ENCODE data around the gene ANGPTL5.
A peak's percentile ranks its signal among the peaks of the same experiment; 100 is the strongest.
"Not testable (repeated sequence)": the region's sequence is repeated elsewhere in the genome, so short reads cannot be mapped to it uniquely, and the experiment has no call there.

ANGPTL5 gene

DNA sequence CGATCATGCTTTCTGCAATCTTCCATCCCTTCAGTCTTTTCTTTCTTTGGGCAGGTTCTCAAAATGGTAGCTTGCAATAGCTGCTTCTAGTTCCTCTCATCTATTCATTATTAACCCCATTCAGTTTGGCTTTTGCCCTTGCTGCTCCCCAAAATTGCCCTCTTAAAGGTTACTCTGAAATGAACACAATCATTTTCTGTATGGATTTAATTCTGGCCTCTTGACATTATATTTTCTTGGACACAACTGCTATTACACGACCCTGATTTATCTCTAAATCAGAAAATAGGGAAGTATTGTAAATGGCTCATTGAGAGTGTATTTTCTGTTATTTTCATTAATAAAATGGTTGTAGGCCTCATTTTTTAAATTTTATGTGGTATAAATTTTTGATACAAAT is at the start of gene ANGPTL5:
TSS of gene ANGPTL5 (minus strand) at position 101 of the 400 bp plus-strand sequence. CDS start 8,613 bp downstream, outside the sequence.
- DNase-seq, result no peak

DNA sequence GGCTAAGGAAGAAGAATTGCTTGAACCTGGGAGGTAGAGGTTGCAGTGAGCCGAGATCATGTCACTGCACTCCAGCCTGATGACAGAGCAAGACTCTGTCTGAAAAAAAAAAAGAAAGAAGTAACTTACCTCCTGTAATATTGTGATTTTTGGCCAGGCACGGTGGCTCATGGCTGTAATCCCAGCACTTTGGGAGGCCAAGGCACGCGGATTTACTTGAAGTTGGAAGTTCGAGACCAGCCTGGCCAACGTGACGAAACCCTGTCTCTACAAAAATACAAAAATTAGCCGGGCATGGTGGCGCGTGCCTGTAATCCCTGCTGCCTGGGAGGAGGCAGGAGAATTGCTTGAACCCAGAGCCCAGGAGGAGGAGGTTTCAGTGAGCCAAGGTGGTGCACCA is 47.9 kb upstream of the ANGPTL5 start:
- DNase-seq, result not testable (repeated sequence)

DNA sequence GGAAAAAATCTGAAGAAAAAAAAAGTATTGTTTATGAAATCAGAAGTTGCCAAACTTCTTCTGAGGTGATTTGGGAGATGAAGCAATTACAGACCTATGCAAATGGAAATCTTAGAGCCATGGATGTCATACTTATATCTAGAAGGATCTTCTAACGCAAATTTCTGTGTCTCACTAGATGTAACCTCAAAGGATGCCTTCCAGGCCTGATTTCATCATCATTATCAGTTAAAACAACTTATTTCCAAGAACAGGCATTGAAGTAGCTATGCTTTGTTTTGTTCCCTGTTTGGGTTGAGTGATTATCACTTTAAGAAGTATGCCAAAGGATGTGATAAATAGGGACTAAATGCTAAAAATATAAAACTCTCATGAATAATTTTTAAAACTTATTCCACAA is 43.9 kb upstream of the ANGPTL5 start:
- DNase-seq, result no peak

DNA sequence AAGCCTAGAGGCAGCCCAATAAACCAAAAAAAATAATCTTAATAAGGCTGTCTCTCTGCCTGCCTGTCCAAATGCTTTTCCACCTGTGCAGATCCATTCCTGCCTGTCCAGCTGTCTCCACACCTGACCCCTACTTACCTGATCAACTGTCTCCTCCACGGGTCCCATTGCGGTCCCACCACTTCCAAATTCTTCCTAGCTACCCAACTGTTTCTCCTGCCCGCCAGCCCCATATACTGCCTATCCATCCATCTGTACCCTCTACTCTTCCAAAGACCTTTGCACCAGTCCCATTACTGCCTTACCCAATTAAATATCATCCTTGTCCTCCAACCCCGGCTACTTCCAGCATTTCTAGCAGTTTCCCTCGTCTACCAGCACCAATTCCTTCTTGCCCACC is 39.4 kb upstream of the ANGPTL5 start:
- DNase-seq, result no peak

DNA sequence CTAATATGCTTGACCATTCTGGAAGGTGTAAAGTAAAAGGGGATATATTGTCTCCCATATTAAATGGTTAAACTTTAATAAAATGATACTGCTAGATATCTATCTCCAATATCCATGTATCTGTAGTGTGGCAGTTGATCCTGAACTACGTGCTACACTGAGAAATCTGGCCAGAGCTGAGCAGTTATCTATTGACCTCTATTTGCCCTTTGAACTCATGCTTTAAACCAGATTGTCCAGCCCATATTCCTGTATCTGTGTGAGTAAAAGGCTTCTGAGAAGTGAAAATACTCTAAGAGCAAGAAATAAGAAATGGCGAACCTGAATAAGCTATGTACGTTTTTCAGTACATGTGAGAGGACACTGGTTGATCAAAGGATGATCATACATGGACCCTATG is 39.0 kb upstream of the ANGPTL5 start:
- DNase-seq, result no peak

DNA sequence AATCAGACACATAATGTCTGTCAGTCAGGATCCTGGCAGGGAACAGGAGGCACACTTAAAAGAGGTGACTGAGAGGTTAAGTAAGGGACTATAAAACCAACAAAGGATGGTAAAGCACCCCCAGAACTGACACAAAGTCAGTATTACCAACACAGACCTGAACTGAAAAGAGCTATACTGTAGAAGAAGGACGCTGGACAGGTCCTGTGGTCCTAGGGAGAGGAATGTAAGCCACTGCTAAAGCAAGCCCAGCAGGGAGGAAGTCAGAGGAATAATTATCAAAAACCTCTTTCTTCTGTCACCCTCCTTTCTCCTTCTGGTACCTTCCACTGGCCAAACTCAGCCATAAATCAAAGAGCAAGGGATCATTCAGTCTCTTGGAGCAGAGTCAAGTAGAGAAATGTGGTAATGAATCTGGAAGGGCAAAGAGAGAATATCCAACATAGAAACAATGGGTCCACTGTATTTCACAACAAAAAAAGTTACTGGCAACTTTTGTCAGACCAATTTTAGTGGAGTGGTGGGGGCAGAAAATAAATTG is 33.4 kb upstream of the ANGPTL5 start:
- DNase-seq, result no peak

DNA sequence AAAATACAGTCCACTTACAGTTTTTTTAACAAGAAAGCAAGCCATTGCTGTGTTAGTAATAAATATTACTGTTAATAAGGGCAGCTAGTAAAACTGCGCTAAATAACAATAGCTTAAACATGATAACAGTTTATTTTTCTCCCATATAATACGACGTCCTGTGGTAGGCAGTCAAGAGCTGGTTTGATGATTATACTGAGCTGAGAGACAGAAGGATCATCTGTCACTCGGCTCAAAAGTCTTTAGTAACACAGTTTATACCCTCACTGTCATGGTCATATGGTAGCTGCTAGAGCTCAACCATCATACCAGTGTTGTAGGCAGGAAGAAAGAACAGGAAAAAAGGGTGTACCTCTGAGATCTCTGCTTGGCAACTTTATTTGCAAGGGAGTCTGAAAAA is 29.1 kb upstream of the ANGPTL5 start:
- no peak for DNase-seq

DNA sequence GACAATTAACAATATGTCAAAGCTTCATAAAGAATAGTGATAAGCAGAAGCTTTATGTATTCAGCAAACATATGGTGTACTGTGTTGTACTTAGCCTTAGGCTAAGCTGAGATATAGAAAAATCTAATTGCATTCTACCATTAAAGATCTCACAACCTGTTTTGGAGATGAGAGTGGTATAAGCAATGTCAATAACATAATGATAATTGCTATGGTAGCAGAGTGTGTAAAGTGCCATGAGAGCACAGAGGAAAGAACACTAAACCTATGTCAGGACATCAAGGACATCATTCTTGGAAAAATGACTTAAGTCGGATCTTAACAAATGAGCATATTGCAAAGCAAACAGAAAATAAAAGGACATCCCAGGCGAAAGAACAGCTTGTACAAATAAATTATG is 28.6 kb upstream of the ANGPTL5 start:
- DNase-seq, result no peak

DNA sequence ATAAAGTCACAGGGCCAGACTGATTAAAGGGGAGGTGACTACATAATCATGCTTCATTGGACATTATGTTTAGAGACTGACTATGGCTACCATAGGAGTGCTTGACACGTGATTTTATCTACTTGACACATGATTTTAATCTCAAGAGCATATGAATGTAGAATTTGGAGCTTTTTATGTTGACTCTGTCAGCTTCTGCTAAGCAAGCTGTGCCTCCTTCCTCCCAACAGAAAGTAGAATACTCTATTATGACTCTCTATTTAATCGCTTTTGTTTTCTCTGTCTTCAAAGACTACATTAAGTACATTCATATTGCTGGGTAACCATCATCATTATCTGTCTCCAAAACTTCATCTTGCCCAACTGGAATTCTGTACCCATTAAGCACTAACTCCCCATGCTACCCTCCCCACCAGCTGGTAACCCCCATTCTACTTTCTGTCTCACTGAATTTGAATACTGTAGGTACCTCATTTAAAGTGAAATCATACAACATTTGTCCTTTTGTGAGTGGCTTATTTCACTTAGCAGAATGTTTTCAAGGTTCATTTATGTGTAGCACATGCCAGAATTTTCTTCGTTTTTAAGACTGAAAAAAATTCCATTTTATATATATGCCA is 24.7 kb upstream of the ANGPTL5 start:
- DNase-seq, result no peak

DNA sequence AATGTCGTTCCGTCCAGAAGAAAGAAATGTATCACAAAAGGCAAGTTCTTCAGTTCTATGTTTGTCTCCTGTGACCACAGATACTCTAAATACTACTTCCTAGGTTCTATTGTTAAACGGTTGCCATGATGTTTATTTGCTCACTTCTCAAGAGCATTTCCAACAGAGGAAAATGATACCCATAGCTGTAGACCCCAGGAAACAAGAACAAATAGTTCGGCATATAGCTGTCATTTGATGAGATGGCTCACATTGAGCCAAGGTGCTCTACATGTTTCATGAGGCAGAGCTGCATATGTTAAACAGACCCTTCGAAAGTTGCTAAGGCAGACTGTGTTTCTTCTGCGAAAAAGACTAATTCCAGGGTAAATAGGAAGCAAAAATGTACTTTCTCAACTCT is 15.4 kb upstream of the ANGPTL5 start:
- no peak for DNase-seq

DNA sequence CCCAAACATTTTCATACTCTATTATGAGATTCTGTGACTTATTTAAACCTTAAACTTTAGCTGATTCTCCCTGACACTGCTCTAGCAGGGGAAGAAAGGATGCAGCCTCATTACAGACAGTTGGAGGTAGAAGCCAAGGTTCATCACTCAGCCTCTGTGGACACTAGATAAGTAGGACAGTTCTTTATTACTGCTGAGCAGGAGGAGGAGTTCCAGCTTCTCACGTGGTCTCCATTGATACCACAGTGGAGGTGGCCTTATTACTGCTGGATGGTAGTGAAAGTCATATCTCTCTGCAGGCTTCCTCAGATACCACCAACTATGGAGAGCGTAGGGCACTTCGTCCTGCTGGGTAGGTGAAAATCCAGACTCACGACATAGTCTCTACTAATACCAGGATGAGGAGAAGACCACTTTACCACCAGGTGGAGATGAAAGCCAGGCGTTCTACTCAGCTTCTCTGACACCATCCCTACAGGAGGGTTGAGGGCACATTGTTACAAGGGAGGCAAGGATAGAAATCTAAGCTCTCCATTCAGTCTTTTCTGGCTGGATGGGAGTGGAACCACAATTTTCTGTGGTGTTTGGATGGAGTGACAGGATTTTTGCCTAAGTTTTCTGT is 13.1 kb upstream of the ANGPTL5 start:
- no peak for DNase-seq

DNA sequence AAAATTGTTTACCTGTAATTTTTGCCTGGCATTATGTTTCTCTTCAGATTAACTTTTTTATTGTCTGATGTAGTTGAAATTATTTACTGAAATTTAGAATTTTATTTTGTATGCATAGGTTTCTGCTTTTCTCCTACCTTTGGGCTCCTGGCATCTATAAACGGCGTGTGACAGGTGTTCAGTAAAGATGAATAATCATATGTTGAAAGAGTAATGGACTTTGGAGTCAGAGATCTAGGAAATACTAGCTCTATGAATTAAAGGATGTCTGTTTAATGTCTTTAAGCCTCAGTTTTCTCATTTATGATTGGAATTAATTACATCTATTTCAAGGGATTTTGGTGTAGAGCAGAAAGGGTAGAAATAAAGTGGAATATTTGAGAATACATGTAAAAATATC is 7.2 kb upstream of the ANGPTL5 start:
- DNase-seq, result no peak

DNA sequence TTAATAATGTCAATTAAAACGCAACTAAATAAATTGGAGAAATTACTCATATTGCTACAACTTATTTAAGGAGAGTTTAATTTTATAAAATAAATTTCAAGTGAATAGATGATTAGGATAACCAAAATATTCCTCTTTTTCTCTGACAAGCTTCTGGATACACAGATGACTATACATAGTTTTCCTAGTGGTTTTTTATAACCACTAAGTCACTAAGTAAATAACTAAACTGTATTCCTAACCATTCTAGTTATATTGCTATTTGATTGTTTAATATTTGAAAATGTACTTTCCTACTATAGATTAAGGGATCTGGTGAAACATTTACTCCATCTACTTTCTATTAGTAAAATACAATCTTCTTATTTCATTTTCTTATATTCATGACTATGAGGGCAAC is 4.7 kb upstream of the ANGPTL5 start:
- DNase-seq, result no peak

DNA sequence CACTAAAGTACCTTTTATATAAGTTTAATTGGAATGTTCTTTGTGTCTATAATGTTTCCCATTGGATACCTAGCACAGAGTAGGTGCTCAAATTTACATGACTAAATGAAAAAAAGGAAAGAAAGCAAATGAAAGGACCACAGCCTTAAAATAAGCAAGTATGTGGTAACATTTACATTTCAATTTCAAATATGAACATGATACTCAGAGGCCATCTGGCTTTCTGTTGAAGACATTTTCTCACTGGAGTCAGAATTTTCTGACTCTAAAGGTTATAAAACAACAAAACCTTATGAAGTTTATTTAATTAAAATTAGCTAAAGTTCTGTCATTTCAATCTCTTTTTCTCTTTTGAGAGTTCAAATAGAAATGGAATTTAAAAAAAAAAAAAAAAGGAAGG is 904 bp upstream of the ANGPTL5 start:
- DNase-seq, result no peak

DNA sequence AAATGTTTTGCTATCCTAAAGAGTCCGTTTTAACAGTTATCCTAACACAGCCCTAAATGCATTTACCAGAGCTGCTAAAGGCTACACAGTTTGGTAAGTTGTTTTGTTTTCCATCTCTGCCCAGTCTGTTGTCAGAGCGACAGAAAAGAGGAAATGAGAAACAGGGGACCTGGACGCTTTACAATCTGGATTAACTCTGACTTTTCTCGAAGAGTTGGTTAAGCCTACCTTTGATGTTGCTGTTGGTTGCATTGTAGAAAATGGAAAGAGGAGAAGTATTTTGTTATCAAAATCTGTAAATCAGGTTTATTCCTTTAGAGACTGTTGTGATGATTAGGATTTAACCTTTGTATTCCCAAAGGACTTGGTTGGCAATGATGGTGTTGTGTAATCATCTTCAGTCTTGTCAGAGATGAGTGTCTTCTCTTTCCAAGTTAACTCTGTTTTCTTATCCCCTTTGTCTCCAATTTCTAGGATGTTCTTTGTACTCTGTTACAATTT is 481 bp downstream of the ANGPTL5 start:
- no peak for DNase-seq

DNA sequence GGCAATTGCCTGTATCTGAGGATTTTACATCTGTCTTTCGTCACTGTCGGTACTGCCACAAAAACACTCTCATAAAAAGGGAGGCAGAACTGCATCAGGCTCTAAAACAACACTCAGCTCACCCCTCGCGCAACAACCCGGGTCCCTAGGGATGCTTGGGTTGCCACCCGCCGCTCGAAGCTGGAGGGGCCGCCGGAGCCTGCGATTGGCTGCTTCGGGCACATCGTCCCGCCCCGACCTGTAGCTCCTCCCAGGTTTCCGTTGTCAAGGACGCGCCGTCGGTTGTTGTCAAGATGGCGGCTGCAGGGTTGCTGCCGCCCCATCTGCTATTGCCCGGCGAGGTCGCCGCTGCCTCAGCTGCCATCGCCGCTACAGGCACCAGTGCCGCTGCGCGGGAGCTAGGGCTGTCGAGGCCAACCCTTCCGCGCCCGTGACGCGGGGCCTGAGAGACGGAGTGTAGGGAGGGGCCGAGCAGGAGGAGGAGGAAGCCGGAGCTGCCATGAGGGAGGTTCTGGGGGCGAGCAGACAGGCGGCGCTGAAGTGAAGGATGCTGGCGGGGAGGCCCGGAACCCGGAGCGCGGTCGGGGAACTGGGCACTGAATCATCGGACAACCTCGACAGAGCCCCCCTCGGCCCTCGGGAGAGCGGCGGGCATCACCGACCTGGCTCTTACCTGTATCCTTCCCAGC is 1.4 kb downstream of the ANGPTL5 start, which contains the start of gene CEP126:
TSS of gene CEP126 (plus strand) at position 273 of the 689 bp plus-strand sequence. CDS start at position 548, 275 bp downstream.
- DNase-seq, result peak; percentile 74

DNA sequence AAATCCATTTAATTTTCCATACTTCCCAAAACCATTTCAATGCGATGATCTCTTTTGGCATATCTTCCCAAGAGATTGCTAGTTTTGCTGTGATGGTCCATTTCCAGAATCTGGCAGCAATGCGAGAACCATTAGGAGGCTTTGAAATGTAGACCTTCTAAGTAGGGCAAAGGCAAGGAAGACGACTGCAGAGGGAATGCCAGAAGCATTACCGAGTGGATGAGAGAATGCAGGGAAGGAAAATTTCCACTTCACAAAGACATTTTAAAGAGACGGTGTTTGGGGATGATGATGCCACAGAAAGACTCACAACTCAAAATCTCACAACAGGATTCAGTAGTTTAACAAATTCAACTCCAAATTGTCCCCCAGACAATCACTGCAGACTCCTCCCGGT is 2.0 kb downstream of the ANGPTL5 start:
- DNase-seq, result no peak

DNA sequence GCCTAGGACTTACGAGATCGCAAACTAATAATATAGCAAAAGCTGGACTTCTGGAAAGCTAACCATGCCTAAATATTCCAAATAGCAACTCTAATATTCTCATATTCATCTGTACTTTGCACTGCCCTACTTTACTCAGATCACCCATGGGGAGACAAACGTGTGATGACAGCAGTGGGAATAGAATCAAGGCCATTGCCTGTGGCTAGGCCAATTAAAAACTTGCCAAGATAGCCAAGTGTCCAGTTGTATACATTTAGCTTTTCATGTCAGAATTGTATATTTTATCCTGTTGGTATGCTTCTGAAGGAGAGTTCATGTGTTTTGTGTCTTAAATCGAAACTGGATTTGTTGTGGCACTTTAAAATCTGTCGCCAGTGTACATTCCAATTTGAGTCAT is 2.7 kb downstream of the ANGPTL5 start:
- DNase-seq, result no peak

DNA sequence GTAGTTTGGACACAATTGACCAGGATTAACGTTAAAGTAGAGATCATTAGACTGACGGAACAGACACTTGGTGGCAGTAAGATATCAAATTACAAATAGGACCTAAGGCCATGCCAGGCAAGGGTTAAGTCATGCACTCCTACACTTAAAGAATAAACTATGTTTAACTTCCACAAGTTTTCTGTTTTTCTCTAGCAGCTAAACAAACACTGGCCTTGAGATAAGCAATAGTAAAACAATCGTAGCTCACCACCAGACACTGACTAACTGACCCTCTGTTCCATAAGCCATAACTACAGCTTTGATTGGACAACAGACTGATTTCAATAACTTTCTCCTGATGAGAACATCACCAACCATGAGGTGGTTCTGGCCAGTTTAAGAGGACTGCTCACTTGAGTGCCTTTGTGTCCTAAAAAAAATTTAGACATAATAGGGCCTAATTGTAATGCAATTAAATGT is 3.5 kb downstream of the ANGPTL5 start:
- DNase-seq, result no peak

DNA sequence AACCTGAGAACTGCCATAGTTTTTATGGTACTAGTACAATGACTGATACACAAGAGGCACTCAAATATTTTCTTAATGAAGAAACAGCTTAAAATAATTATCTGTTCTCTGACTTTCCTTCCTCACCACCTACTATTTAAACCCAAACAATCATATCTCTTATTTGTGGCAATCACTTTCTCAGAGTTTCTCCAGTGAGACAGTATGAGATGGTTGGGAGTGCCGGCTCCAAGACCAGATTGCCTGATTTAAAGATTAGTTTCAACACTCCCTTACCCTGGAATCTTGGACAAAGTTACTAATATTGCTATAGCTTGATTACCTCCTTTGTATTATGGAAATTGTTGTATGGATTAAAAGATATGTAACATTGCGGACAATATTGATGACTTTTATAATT is 7.2 kb downstream of the ANGPTL5 start:
- DNase-seq, result no peak

DNA sequence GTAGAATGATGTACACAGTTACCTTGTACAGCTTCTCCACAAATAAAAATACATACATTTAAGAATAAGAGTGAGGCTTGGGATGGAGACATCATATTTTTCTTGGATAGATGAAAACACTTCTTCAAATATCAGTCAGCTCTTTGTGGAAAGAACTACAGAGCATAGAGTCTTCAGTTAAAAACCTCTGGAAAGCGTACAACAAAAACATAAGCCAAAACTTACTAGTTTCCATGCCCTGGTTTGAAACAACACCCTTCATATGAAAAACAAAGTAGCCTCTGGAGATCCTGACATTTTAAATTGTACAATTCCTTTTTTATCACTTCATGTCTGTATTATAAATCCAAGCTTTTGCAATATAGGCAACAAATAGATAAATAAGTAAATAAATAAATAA is 8.5 kb downstream of the ANGPTL5 start:
- DNase-seq, result no peak

DNA sequence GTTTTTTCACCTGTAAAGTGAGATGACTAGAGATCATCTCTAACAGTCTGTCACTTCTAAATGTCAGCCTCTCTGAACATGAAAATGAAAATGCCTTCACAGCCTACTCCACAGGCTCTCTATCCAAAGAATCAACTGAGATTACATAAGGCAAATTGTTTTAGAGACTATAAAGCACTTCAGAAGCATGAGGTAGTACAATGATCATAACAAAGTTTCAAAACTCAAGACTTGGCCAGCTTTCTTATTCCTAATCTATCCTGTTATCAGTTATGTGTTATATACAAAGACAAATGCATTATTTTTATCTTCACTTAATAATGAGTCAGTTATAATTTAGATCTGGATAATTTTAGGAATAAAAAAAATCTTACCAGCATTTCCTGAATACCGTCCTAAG is 21.8 kb downstream of the ANGPTL5 start:
- DNase-seq, result no peak

DNA sequence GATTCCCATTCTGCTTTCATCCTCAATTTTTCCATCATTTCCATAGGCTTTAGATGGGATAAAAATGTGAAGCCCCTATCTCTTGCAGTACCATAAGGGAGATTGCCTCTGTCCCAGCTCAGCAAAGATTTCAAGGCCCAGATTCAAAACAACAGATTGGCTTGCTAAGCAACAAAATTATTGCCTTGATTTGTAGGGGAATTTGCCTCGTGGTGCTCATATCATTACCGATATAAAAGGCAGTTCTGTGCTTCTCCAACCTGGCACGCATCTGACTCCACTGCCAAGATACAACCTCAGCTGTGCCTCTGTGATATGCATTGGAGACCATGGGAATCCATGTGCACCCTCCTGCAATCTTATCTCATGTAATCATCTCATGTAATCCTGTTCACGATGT is 26.6 kb downstream of the ANGPTL5 start:
- DNase-seq, result no peak

DNA sequence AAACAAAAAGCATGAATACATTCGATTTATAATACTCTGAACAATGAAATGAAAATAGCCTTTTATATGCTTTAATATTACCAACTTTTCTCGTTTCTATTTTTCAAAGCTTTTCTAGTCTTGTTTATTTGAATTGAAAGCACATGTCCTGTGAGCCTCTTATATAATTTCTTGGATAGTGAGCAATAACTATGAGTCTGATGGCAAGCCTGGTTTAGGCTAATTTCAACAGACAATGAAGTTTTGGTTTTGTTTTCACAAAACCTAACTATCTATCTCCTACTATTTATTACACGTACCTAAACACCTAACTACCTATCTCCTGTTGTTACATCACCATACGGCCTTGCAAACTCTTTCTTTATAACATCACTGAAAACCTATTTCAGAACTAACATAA is 30.7 kb downstream of the ANGPTL5 start:
- no peak for DNase-seq

Data from NCI-H446 treated with DMSO at 0.1 percent for 48 hours (cell line).